H9 (cell line): ENCODE data around the gene ZMIZ1. TPM values are rescaled to one million over a fixed set of nuclear protein-coding genes. Genes with fewer than 3 reads are reported as not detected.

ENCODE experiments used
- DNase-seq: peaks from one replicate; pipeline ENCODE4 v3.0.0-alpha.2; 2017
- H2AFZ ChIP-seq: one replicate; pipeline ENCODE4 v1.6.1; 2013; ENCODE audit warnings: mild to moderate bottlenecking, low read length, control low read depth, moderate library complexity
- H2AK5ac ChIP-seq: 2 replicates; pipeline ENCODE4 v1.6.1; 2013; ENCODE audit warnings: low read length, control low read depth, mixed read lengths; ENCODE audit not compliant: insufficient read length
- H2BK120ac ChIP-seq: one replicate; pipeline ENCODE4 v1.6.1; 2013; ENCODE audit warnings: low read depth, mild to moderate bottlenecking, low read length, control low read depth, inconsistent platforms; ENCODE audit not compliant: poor library complexity, severe bottlenecking
- H2BK12ac ChIP-seq: 2 replicates; pipeline ENCODE4 v1.6.1; 2013; ENCODE audit warnings: low read length, control low read depth, mixed read lengths, low read depth; ENCODE audit not compliant: insufficient read length
- H2BK15ac ChIP-seq: 2 replicates; pipeline ENCODE4 v1.6.1; 2013; ENCODE audit warnings: low read depth, low read length, control low read depth
- H2BK20ac ChIP-seq: one replicate; pipeline ENCODE4 v1.6.1; 2013; ENCODE audit warnings: low read depth, mild to moderate bottlenecking, low read length, control low read depth, inconsistent platforms; ENCODE audit not compliant: poor library complexity, severe bottlenecking
- H2BK5ac ChIP-seq: 2 replicates; pipeline ENCODE4 v1.6.1; 2013; ENCODE audit warnings: low read length, control low read depth, mixed read lengths; ENCODE audit not compliant: insufficient read length
- H3K14ac ChIP-seq: 2 replicates; pipeline ENCODE4 v1.6.1; 2013; ENCODE audit warnings: low read length, control low read depth; ENCODE audit not compliant: insufficient read depth
- H3K18ac ChIP-seq: 2 replicates; pipeline ENCODE4 v1.6.1; 2013; ENCODE audit warnings: low read depth, mild to moderate bottlenecking, mixed read lengths, low read length, control low read depth; ENCODE audit not compliant: insufficient read length
- H3K23ac ChIP-seq: 2 replicates; pipeline ENCODE4 v1.6.1; 2013; ENCODE audit warnings: low read length, control low read depth, mixed read lengths, low read depth; ENCODE audit not compliant: insufficient read length
- H3K23me2 ChIP-seq: 2 replicates; pipeline ENCODE4 v1.6.1; 2013; ENCODE audit warnings: low read depth, mild to moderate bottlenecking, mixed read lengths, low read length, control low read depth; ENCODE audit not compliant: insufficient read length, poor library complexity, severe bottlenecking
- H3K27ac ChIP-seq: 2 replicates; pipeline ENCODE4 v1.5.1; 2013; ENCODE audit warnings: low read length, control low read depth, mixed read lengths, low read depth; ENCODE audit not compliant: insufficient read length
- H3K27me3 ChIP-seq: 2 replicates; pipeline ENCODE4 v1.6.1; 2013; ENCODE audit warnings: low read length, control low read depth, inconsistent platforms; ENCODE audit not compliant: insufficient read depth
- H3K4ac ChIP-seq: 2 replicates; pipeline ENCODE4 v1.6.1; 2013; ENCODE audit warnings: low read depth, mild to moderate bottlenecking, control low read depth, inconsistent platforms, low read length, moderate library complexity
- H3K4me1 ChIP-seq: 2 replicates; pipeline ENCODE4 v1.6.1; 2013; ENCODE audit warnings: low read length, control low read depth, inconsistent platforms; ENCODE audit not compliant: insufficient read depth
- H3K4me2 ChIP-seq: 2 replicates; pipeline ENCODE4 v1.6.1; 2013; ENCODE audit warnings: low read length, control low read depth, mixed read lengths; ENCODE audit not compliant: insufficient read length, insufficient read depth
- H3K56ac ChIP-seq: 2 replicates; pipeline ENCODE4 v1.6.1; 2013; ENCODE audit warnings: low read depth, mild to moderate bottlenecking, mixed read lengths, low read length, control low read depth; ENCODE audit not compliant: insufficient read length
- H3K79me1 ChIP-seq: 2 replicates; pipeline ENCODE4 v1.6.1; 2013; ENCODE audit warnings: low read depth, mild to moderate bottlenecking, moderate library complexity, low read length, control low read depth, inconsistent platforms; ENCODE audit not compliant: insufficient read depth, poor library complexity, severe bottlenecking
- H3K79me2 ChIP-seq: 2 replicates; pipeline ENCODE4 v1.6.1; 2013; ENCODE audit warnings: low read length, control low read depth, inconsistent platforms; ENCODE audit not compliant: insufficient read depth
- H3K9ac ChIP-seq: 2 replicates; pipeline ENCODE4 v1.6.1; 2013; ENCODE audit warnings: low read length, control low read depth, mixed read lengths; ENCODE audit not compliant: insufficient read length; ENCODE audit errors: extremely low read depth
- H3K9me3 ChIP-seq: one replicate; pipeline ENCODE4 v1.6.1; 2013; ENCODE audit warnings: low read depth, low read length, inconsistent platforms; ENCODE audit not compliant: control insufficient read depth
- H3T11ph ChIP-seq: one replicate; pipeline ENCODE4 v1.6.1; 2013; ENCODE audit warnings: mild to moderate bottlenecking, low read length, control low read depth, inconsistent platforms
- H4K20me1 ChIP-seq: one replicate; pipeline ENCODE4 v1.6.1; 2013; ENCODE audit not compliant: control insufficient read depth, insufficient read length, insufficient read depth
- H4K5ac ChIP-seq: 2 replicates; pipeline ENCODE4 v1.6.1; 2013; ENCODE audit warnings: low read depth, mild to moderate bottlenecking, mixed read lengths, low read length, control low read depth; ENCODE audit not compliant: insufficient read length
- H4K8ac ChIP-seq: replicated peaks from 2 replicates; pipeline ENCODE4 v1.6.1; 2013; ENCODE audit warnings: low read length, control low read depth, mixed read lengths, low read depth; ENCODE audit not compliant: insufficient read length
- H4K91ac ChIP-seq: 2 replicates; pipeline ENCODE4 v1.6.1; 2013; ENCODE audit warnings: low read depth, mild to moderate bottlenecking, moderate library complexity, mixed read lengths, low read length, control low read depth; ENCODE audit not compliant: insufficient read length
- H3K27ac Mint-ChIP-seq, 3 experiments: 2 replicates in 2 of 3; 3 replicates in 1 of 3; pipeline ENCODE4 v1.8.0; 2020 to 2021; ENCODE audit warnings: mixed read lengths in 3 of 3, mild to moderate bottlenecking in 1 of 3, moderate library complexity in 1 of 3
- H3K27me3 Mint-ChIP-seq: 2 replicates; pipeline ENCODE4 v1.8.0; 2021; ENCODE audit warnings: low read depth, mild to moderate bottlenecking, moderate library complexity, mixed read lengths
- H3K36me3 Mint-ChIP-seq, 3 experiments: 2 replicates in 2 of 3; 3 replicates in 1 of 3; pipeline ENCODE4 v1.8.0; 2020 to 2021; ENCODE audit warnings: low read depth in 3 of 3, mixed read lengths in 3 of 3; ENCODE audit not compliant: insufficient read depth in 1 of 3
- H3K4me1 Mint-ChIP-seq, 2 experiments: 2 replicates each; pipeline ENCODE4 v1.8.0; 2020; ENCODE audit warnings: mixed read lengths in 2 of 2
- H3K4me3 Mint-ChIP-seq, 2 experiments: 2 replicates in 1 of 2; 3 replicates in 1 of 2; pipeline ENCODE4 v1.8.0; 2020 to 2021; ENCODE audit warnings: mild to moderate bottlenecking in 2 of 2, mixed read lengths in 2 of 2, moderate library complexity in 1 of 2
- H3K9me3 Mint-ChIP-seq, 2 experiments: 2 replicates in 1 of 2; 3 replicates in 1 of 2; pipeline ENCODE4 v1.8.0; 2020; ENCODE audit warnings: mild to moderate bottlenecking in 2 of 2, mixed read lengths in 2 of 2, moderate library complexity in 1 of 2
- WGBS: extraction: QIAGEN DNeasy Blood & Tissue Kit; methylation state at CpG from one replicate; pipeline ENCODE4 v1.1.7; 2013; ENCODE audit warnings: missing lambda C conversion rate, low lambda C conversion rate, mixed read lengths; ENCODE audit not compliant: insufficient read length; ENCODE audit errors: extremely low coverage; 5-methylcytosine and 5-hydroxymethylcytosine counted together
- total RNA-seq: library from RNA; stranded (reverse); gene quantifications from 2 replicates; pipeline ENCODE4 v1.2.1, GENCODE V29; 2021
- TF ChIP-seq, protein P1 (sequence below): fragments of 200-600 bp; sonication (generic); conservative IDR thresholded peaks from 3 replicates; pipeline ENCODE4 v1.8.0; 2021; ENCODE audit warnings: antibody characterized with exemption, mild to moderate bottlenecking

The ZMIZ1 gene
- total RNA-seq, 1 experiment from 2014 or later: 36.9 TPM

DNA sequence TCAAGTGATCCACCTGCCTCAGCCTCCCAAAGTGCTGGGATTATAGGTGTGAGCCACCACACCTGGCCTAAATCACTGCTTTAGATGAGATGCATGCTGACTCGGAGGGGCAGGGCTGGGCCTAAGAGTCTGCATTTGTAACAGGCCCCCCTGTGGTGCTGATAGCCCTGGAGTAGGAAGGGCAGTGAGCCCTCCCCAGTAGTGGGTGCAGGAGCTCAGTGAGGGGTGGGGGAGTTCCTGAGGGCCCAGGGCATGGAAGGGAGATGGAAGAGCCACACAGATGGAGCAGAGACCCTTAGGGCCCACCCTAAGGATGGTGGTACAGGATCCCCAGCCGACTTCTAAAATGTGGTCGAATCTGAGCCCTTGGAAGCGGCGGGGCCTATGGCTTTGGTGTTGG is 146.8 kb downstream of the ZMIZ1 start:
- no peak overlapping the region for H4K8ac ChIP-seq
- H2BK5ac ChIP-seq: no peak overlapping the region
- H2BK15ac ChIP-seq: no peak overlapping the region
- H3K27me3 ChIP-seq: no peaks in the 10 kb centered on the region
- no peak overlapping the region for H2BK120ac ChIP-seq
- H4K5ac ChIP-seq: no peak overlapping the region
- H2AFZ ChIP-seq: no peak overlapping the region
- no peak overlapping the region for H3K56ac ChIP-seq
- no peak overlapping the region for H3K18ac ChIP-seq
- H3K79me2 ChIP-seq: no peaks in the 10 kb centered on the region
- no peaks in the 10 kb centered on the region for H3K4me1 ChIP-seq
- H3K9me3 ChIP-seq: no peaks in the 10 kb centered on the region
- DNase-seq: no peak
- no peaks in the 10 kb centered on the region for H4K20me1 ChIP-seq
- no peak overlapping the region for H3K14ac ChIP-seq
- H3T11ph ChIP-seq: no peak overlapping the region
- no CpG with 5 or more reads among the region's 5 CpGs for WGBS
- no peak overlapping the region for H3K4ac ChIP-seq
- no peak overlapping the region for H2AK5ac ChIP-seq
- H3K36me3 Mint-ChIP-seq: peaks cover 12 to 39% (median 26%) of the 10 kb centered on the region in 3 experiments; a peak in 6 of 7 replicates
- no peak overlapping the region for H3K4me2 ChIP-seq
- peaks cover 2 to 5% of the 10 kb centered on the region in 2 experiments for H3K4me1 Mint-ChIP-seq
- H2BK20ac ChIP-seq: no peak overlapping the region
- H3K23me2 ChIP-seq: no peaks in the 10 kb centered on the region
- H3K27ac Mint-ChIP-seq: no peak overlapping the region
- no peaks in the 10 kb centered on the region for H3K79me1 ChIP-seq
- H3K27ac ChIP-seq: no peak overlapping the region
- H3K4me3 Mint-ChIP-seq: no peak overlapping the region
- peaks cover under 1% of the 10 kb centered on the region; the same call in 1 of the 2 replicates for H3K27me3 Mint-ChIP-seq
- no peak overlapping the region for H3K9ac ChIP-seq
- TF ChIP-seq, protein P1, sequence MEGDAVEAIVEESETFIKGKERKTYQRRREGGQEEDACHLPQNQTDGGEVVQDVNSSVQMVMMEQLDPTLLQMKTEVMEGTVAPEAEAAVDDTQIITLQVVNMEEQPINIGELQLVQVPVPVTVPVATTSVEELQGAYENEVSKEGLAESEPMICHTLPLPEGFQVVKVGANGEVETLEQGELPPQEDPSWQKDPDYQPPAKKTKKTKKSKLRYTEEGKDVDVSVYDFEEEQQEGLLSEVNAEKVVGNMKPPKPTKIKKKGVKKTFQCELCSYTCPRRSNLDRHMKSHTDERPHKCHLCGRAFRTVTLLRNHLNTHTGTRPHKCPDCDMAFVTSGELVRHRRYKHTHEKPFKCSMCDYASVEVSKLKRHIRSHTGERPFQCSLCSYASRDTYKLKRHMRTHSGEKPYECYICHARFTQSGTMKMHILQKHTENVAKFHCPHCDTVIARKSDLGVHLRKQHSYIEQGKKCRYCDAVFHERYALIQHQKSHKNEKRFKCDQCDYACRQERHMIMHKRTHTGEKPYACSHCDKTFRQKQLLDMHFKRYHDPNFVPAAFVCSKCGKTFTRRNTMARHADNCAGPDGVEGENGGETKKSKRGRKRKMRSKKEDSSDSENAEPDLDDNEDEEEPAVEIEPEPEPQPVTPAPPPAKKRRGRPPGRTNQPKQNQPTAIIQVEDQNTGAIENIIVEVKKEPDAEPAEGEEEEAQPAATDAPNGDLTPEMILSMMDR: no peak
- no peak overlapping the region for H3K23ac ChIP-seq
- H2BK12ac ChIP-seq: no peak overlapping the region
- no peak overlapping the region for H4K91ac ChIP-seq
- no peaks in the 10 kb centered on the region; a peak in 1 of 5 replicates for H3K9me3 Mint-ChIP-seq
